ENCODE data around the gene RAD51B.
A peak's percentile ranks its signal among the peaks of the same experiment; 100 is the strongest.

- TF ChIP-seq EZH2 (IDR thresholded peaks at IDR 0.05) (no peak), CTCF (IDR thresholded peaks at IDR 0.05 in 2 of 3, conservative IDR thresholded peaks at IDR 0.05 in 1 of 3; ENCODE audit: borderline replicate concordance in 1 of 3, insufficient read depth in 1 of 3, low read depth in 2 of 3, low read length in 2 of 3) (no peak), ZFX (IDR thresholded peaks at IDR 0.05) (no peak), EZH2phosphoT487 (IDR thresholded peaks at IDR 0.05; ENCODE audit: borderline replicate concordance) (no peak), MAX (IDR thresholded peaks at IDR 0.05) (no peak), POLR2A (IDR thresholded peaks at IDR 0.05; ENCODE audit: borderline replicate concordance, extremely low read depth, insufficient read depth, insufficient read length) (peak; percentile 11), SP1 (IDR thresholded peaks at IDR 0.05; ENCODE audit: low read depth) (no peak), YY1 (IDR thresholded peaks at IDR 0.05; ENCODE audit: extremely low read depth, insufficient replicate concordance, low read depth, low read length) (no peak)
- TF ChIP-seq, protein P1, sequence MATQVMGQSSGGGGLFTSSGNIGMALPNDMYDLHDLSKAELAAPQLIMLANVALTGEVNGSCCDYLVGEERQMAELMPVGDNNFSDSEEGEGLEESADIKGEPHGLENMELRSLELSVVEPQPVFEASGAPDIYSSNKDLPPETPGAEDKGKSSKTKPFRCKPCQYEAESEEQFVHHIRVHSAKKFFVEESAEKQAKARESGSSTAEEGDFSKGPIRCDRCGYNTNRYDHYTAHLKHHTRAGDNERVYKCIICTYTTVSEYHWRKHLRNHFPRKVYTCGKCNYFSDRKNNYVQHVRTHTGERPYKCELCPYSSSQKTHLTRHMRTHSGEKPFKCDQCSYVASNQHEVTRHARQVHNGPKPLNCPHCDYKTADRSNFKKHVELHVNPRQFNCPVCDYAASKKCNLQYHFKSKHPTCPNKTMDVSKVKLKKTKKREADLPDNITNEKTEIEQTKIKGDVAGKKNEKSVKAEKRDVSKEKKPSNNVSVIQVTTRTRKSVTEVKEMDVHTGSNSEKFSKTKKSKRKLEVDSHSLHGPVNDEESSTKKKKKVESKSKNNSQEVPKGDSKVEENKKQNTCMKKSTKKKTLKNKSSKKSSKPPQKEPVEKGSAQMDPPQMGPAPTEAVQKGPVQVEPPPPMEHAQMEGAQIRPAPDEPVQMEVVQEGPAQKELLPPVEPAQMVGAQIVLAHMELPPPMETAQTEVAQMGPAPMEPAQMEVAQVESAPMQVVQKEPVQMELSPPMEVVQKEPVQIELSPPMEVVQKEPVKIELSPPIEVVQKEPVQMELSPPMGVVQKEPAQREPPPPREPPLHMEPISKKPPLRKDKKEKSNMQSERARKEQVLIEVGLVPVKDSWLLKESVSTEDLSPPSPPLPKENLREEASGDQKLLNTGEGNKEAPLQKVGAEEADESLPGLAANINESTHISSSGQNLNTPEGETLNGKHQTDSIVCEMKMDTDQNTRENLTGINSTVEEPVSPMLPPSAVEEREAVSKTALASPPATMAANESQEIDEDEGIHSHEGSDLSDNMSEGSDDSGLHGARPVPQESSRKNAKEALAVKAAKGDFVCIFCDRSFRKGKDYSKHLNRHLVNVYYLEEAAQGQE (IDR thresholded peaks at IDR 0.05; ENCODE audit: low read depth): no peak
Measured at GRCh38 chr14:68359022-68359836, 539.6 kb downstream of the RAD51B start.

Data from HCT116 (cell line).